Dedifferentiated amniotic fluid mesenchymal stem cell (primary cell): ENCODE data around the gene MYO7A.

Experiments
- DNase-seq: peaks from one replicate; pipeline ENCODE4 v3.0.0-alpha.2; 2016; ENCODE audit errors: extremely low spot score

MYO7A gene

GRCh38 chr11:77111946-77112345 is 16.1 kb upstream of the MYO7A start:
- DNase-seq, result no peak

DNA sequence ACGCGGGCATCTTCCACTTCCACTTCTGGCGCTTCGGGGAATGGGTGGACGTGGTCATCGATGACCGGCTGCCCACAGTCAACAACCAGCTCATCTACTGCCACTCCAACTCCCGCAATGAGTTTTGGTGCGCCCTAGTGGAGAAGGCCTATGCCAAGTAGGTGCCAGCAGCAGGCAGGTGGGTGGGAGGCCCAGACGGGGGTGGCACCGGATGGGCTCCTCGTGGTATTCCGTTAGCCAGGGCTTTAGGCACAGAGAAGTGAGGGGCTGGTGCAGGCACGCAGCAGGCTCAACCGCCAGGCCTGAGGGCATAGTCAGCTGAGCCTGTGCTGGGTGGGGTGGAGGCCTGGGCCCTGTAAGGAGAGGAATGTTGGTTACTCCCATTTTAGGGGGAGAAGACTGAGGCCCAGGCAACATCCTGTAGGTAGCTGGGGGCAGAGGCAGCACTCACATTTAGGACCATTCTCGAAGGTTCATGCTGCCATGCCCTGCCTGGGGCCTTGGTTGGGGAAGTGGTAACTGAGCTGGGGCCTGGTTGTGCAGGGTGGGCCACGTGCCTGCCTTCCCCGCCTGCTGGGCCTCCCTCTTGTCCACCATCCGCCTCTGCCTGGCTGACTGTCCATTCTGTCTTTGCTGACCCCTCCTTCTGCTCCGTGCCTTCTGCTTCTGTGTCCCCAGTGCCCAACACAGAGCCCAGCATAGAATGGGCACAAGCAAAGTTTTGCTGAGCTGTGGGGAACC is 15.2 kb upstream of the MYO7A start:
- DNase-seq, result no peak

- DNase-seq, result no peak
Measured at GRCh38 chr11:77113382-77114088, 14.5 kb upstream of the MYO7A start.

- DNase-seq, result no peak
Measured at GRCh38 chr11:77114089-77114463, 14.0 kb upstream of the MYO7A start.

GRCh38 chr11:77115181-77115611 is 12.8 kb upstream of the MYO7A start:
- DNase-seq, result no peak

DNA sequence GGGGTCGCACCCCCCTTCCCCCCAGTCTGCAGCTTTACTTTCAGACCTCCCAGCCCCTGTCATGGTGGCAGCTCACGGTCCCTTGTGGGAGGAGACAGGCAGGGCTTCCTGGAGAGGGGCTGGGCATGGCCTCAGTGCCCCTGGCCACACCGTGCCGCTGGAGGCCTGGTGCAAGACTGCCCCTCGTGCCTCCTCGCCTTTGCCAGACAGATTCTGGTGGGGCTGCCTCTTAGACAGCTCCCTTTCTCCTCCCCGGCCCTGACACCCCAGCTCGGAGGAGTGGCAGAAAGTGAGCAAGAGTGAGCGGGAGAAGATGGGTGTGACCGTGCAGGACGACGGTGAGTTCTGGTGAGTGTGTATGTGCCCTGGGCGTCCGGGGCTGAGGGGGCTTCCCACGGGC is 12.1 kb upstream of the MYO7A start:
- DNase-seq, result no peak

- DNase-seq, result no peak
Measured at GRCh38 chr11:77117492-77117891, 10.6 kb upstream of the MYO7A start.

GRCh38 chr11:77118086-77118485 is 10.0 kb upstream of the MYO7A start:
- no peak for DNase-seq

GRCh38 chr11:77118971-77119370 is 9.1 kb upstream of the MYO7A start:
- no peak for DNase-seq

- no peak for DNase-seq
Measured at GRCh38 chr11:77119531-77119936, 8.5 kb upstream of the MYO7A start.

GRCh38 chr11:77120571-77120970 is 7.5 kb upstream of the MYO7A start:
- DNase-seq, result no peak

GRCh38 chr11:77121096-77121640 is 6.9 kb upstream of the MYO7A start:
- DNase-seq, result no peak

- DNase-seq, result no peak
Measured at GRCh38 chr11:77121876-77122575, 6.0 kb upstream of the MYO7A start.

- DNase-seq, result no peak
Measured at GRCh38 chr11:77122576-77123212, 5.4 kb upstream of the MYO7A start.

GRCh38 chr11:77123591-77123990 is 4.5 kb upstream of the MYO7A start:
- no peak for DNase-seq

GRCh38 chr11:77124041-77124440 is 4.0 kb upstream of the MYO7A start:
- DNase-seq, result no peak

DNA sequence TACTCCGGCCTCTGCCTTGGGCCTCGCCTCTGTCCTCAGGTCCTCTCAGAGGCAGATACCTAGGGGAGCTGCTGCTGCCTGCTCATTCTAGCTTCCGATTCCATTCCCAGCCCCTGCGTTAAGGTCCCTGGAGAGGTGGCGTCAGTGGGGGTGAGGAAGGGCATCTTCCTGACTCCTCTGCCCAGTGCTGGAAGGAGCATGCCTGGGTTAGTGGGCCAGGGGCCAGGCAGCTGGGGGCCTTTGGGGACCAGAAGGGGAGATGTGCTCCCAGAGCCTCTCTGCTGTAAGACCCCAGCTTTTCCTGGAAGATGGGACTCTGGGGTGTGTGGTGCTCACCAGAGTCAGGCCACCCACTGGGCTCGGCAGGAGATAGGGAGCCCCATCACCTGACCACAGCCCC is 3.6 kb upstream of the MYO7A start:
- DNase-seq, result no peak

- DNase-seq, result no peak
Measured at GRCh38 chr11:77125191-77125590, 2.9 kb upstream of the MYO7A start.

DNA sequence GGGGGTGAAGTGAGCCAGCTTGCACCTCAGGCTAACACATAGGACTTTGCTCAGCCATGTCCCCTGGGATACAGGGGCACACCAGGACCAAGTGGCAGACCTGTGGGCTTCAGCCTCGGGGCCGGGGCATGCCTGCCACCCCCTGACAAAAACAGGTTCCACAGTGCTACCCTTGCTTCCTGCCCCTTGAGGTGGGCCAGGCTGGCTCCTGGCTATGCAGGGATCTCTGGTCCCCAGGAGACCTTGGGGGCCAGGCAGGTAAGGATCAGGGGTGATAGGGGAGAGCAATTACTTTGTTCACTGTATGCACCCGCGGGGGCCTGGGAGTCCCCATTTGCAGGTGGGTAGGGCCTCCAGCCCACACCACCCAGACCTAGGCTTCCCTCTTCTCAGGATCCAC is 2.4 kb upstream of the MYO7A start:
- no peak for DNase-seq

GRCh38 chr11:77126156-77126775 is 1.8 kb upstream of the MYO7A start:
- DNase-seq, result no peak

GRCh38 chr11:77126861-77127234 is 1.2 kb upstream of the MYO7A start:
- DNase-seq, result no peak
